Amygdala (tissue), 56 donors: Measurements from ENCODE around the gene RFTN1.

Source experiments
- DNase-seq, 56 donors: peaks; one replicate each; lab custom pipeline; 2025; lab: John Stamatoyannopoulos, UW

Gene RFTN1

GRCh38 chr3:16468336-16469098 lies 45.0 kb downstream of the RFTN1 start:
- DNase-seq = no peak

DNA sequence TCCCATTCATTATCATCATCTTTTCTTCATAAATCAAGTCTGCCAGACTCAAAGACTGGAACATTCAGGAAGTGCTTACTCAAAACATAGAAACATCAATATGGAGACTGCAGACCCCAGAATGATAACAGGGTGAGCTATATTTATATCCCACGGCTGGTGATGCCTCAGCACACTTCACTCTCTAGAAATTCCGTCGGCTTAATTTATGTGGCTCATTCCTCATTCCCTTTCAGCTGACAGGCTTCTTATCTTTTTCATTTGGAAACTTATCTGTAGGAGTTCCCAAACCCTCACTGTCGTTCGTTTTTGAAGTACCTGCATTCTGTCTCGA lies 45.5 kb downstream of the RFTN1 start:
- no peak for DNase-seq

DNA sequence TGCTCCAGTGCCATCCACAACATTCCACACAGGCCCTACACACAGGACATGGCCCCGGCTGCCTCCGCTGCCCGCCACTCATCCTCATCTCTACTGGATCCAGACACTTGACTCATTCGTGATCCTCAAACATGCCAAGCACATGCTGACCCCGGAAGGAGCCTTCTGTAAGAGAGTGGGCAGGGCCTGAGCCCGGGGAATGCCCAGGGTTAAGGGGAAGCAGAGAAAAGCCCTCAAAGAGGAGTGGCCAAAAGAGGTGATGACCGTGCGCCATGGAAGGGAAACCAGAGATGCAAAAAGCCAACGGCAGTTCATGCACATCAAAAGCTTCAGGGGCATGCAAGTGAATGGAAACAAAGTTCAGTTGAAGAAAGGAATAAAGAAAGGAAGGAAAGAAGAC lies 46.1 kb downstream of the RFTN1 start:
- DNase-seq = no peak

- no peak for DNase-seq
Measured at GRCh38 chr3:16466822-16467221, 46.7 kb downstream of the RFTN1 start.

DNA sequence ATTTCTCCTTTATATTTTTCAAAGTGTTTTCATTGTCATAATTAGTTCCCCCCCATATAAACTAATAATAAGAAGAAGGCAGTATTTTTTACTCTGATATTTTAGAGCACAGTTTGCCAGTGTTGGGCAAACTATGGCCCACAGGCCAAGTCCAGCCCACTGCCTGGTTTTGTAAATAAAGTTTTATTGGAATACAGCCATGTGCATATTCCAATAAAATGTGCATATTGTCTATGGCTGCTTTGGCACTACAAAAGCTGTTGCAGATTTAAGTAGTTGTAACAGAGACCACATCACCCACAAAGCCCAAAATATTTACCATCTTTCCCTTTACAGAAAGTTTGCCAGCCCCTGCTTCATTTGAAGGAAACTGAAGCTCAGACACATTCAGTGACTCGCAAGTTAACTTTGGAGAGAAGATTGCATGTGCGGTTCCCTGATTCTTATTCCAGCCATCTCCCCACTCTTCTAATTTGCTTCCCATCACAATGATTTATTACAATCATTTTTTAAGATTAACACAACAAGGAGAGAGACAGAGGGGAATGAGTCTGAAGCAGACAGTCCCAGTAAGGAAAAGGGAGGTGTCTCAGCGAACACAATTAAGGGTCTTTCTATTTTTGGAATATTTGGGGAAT lies 48.9 kb downstream of the RFTN1 start:
- no peak for DNase-seq

GRCh38 chr3:16463914-16464313 lies 49.6 kb downstream of the RFTN1 start:
- DNase-seq = no peak

- DNase-seq = no peak
Measured at GRCh38 chr3:16463119-16463518, 50.4 kb downstream of the RFTN1 start.

DNA sequence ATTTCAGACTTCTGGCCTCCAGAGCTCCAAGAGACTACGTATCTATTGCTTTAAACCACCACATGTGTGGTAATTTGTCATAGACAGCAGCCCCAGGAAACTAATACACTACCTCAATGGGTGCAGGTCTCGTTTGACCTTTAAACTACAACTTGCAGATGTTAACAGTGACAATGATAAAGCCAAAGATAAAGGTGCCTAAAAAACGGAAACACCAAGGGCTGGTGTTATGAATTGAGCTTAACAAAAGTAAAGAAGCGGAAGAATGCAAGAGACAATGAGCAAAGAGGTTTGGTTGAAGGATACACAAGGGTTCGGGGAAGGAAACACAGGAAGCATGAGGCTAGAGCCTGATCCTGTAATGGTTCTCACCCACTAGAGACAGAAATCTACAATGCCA lies 50.8 kb downstream of the RFTN1 start:
- DNase-seq = no peak

DNA sequence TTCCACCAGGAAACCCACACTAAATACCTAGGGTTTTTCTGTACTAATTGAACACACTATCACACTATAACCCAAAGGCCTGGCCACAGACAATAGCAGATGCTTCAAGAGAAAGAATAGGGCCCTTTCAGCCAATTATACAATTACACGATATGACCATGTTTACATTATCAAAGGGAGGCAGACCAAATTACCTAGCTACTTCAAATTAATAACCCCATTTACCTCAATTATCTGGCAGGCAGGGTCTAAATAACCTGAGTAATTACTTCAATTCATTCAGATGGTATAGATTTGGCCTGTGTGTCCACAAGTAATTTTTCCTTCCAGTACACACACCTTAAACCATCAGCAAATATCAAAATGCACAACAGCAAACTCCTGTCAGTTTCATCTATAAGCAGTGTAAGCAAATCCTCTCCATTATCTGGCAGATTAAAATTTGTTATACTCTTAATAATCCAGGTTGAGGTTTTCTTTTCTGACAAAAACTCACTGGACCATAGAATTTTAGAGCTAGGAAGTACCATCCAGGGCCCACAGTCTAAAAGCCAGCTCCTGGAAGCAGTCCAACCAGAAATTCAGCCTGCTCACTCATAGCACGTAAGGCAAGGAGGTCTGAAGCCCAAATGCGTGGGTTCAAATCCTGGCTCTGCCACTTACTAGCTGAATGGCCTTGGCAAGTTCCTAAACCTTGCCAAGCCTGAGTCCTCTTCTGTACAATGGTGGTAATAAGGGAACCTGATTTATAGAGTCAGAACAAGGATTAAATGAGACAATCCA lies 51.8 kb downstream of the RFTN1 start:
- DNase-seq = no peak

- DNase-seq = no peak
Measured at GRCh38 chr3:16460886-16461285, 52.6 kb downstream of the RFTN1 start.

- no peak for DNase-seq
Measured at GRCh38 chr3:16460273-16460672, 53.2 kb downstream of the RFTN1 start.

GRCh38 chr3:16456784-16457415 lies 56.6 kb downstream of the RFTN1 start:
- peak in 4 of 56 donors; percentile 3 to 43 (median 14) for DNase-seq

DNA sequence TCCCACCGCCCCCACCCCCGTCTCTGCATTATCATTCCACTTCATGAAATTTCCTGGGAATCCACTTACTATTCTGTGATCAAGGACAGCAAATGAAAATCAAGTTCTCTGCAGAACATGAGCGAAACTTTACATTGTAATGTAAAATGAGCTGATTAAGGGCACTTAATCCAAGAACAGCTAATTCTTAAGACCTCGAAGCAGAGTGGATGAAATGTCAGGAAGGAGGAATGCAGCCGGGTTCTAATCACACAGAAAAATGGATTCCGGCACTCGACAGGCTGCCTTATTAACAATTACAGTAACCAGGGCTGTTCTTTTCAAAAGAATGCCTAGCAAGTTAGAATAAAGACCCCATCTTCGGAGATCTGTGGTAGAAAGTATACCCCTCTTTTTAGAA lies 57.5 kb downstream of the RFTN1 start:
- no peak for DNase-seq

DNA sequence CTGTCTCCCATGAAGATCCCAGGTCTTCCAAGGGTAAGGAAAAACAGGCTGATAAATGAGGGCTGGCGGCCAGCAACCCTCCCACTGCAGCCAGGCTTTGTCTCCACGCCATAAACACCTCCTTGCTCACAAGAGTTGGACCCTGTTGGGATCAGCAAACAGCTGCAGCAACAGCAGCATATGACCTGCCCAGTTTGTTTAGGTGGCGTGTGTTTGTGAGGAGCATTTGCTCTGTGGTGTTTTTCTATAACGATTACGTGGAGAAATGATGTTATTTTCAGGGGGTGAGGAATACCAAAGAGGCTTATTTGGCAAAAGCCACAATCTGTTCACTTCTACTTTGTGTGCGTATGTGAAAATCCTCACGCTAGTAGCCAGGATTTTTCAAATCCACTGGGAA lies 58.5 kb downstream of the RFTN1 start:
- no peak for DNase-seq

DNA sequence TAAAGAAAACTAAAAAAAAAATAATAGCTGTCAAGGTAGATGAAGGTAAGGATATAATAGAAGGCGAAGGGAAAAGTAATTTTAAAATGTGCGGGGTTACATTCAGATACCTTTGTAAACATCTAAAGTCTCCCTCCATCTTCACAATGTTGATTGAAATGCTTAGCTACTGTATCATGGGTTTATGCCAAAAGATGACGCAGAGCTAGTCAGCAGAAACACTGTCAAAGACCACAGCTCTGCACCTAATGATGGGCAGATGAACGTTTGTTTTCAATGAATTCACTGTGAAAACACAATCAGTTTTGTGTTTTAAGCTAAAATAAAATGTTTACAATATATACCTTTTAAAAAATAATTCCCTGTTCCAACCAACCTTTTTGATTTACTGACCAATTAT lies 61.2 kb downstream of the RFTN1 start:
- DNase-seq = no peak

DNA sequence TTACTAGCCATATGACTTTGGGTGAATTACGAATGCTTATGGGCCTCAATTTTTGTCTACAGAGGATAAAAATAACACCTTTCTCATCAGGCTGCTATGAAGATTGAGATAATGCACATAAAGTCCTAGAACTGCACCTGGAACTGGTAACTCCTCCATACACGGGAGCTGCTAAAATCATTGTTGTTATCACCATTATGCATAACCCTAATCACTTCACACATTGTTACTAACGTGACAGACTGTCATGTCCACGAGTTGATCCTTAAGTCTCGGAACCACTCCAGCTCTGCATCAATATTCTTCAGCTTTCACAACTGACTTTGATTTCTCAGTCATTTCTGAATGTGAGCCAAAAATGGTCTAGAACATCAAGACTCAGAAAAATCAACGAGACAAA lies 64.1 kb downstream of the RFTN1 start:
- no peak for DNase-seq

DNA sequence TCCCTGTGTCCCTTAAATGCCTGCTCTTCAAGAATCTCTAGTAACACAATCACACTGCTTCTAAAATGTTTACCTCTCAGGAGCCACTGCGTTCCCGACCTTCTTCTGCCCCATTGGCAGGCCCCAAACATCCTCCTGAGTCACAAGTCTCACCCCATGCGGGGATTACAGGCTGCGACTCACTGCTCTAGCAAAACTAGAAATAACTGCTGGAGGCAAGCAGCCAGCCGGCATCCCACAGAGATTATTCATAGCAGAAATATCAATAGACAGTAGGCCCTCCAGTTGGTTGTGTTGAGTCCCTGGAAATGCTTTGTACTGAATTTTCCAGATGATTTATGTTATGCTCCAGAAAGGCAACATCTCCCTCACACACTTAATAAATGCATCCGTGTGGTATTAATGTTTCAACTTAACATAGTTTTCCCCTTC lies 64.8 kb downstream of the RFTN1 start:
- peak in 10 of 56 donors; percentile 3 to 50 (median 33) for DNase-seq

DNA sequence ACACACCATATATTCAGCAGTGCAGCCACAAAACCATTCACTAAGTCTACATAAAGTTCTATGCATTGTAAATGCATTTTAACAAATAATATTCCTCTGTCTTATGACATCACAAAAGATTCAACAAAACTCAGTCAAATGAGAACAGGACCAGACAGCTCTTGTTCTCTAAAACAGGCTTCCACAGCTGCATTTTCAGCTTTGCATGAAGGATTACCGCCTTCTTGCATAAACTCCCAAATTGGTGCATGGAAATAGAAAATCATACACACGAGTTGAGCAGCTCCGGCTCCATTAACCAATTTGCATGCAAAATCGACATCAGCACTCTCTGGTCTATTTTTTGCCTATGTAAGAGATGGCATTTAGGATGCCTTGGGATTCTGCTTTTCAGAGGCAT lies 66.4 kb downstream of the RFTN1 start:
- DNase-seq = no peak

DNA sequence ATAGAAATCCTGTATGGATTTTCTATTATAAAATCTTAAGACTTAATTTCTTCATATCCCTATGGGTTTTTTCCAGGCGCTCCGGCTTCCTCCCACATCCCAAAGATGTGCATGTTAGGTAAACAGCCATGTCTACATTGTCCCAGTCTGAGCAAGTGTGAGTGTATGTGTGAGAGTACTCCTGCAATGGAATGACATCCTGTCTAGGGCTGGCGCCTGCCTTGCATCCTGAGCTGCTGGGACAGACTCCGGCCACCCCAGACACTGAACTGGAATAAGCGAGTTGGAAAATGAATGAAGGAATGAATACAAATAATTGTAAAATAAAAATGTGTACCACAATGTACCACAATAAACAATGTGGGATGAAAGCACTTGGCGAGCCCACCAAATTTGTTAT lies 69.2 kb downstream of the RFTN1 start:
- DNase-seq = no peak

DNA sequence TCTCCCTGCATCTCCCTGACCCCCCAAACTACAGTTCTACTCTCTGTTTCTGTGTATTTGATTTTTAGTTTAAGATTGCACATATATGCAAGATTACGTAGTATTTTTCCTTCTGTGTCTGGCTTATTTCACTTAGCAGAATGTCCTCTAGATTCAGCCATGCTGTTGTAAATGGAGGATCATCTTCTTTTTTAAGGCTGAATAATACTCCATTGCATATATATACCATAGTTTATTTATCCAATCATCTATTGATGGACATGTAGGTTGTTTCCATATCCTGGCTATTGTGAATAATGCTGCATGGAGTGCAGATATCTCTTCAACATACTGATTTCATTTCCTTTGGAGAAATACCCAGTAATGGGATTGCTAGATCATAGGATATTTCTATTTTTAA lies 70.8 kb downstream of the RFTN1 start:
- DNase-seq = no peak

DNA sequence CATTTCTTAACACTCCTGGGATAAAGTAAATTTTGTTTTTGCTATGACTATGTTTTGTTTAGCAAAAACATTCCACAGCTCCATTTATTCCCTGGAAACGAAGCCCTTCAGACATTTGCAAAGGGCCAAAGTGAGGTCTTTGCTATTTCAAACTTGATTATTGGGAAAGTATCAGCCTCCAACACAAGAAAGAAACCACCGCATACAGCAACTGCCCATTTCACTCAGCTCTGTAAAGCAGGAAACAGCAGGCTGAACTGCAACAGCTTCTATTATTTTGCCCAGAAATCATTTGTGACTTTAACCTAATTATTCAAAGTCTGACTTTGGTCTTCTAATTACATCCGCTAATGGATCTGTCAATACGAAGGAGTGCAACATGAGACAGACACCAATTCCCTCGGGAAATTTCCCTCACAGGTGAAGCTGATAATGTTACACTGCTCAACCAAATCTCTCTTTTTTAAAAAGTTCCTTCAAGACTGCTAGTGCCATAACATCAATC lies 72.1 kb downstream of the RFTN1 start:
- DNase-seq = no peak
